ENCODE results near the gene THAP9.
A peak's percentile ranks its signal among the peaks of the same experiment; 100 is the strongest.

Gene THAP9

DNA sequence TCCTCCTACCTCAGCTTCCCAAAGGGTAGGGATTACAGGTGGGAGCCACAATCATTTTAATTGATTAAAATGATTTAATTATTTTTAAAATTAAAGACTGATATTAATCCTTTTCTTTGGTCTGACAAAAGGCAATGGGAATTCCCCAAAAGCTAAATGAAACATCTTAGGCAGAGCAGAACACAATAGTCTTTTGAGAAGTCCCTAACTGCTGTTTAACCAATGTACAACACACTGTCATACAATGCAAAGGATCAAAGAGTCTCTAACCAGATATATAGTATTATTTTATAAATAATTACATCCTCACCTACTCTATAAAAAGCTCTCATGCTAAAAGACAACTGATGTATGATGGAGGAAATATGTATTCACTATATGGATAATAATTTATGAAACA is 47.0 kb downstream of the THAP9 start:
- no peak for DNase-seq (ENCODE audit: extremely low spot score, insufficient read length, low read depth)
- FAIRE-seq = no peak

DNA sequence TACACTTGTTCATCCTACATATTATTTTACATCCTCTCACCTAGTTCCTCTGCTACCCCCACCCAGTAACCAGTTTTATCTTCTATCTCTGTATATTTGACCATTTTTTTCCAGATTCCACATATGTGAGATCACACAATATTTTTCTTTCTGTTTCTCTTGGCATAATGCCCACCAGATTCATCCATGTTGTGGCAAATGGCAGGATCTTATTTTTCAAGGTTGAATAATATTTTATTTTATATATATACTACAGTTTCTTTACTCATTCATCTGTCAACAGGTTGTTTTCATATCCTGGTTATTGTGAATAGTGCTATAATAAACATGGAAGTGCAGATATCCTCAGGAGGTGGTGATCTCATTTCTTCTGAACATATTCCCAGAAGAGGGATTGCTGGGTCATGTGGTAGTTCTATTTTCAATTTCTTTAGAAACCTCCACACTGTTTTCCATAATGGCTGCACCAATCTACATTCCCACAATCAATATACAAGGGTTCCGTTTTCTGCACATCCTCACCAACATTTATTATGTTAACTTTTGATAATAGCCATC is 48.2 kb downstream of the THAP9 start:
- DNase-seq (ENCODE audit: extremely low spot score, insufficient read length, low read depth) (no peak), FAIRE-seq (no peak)

DNA sequence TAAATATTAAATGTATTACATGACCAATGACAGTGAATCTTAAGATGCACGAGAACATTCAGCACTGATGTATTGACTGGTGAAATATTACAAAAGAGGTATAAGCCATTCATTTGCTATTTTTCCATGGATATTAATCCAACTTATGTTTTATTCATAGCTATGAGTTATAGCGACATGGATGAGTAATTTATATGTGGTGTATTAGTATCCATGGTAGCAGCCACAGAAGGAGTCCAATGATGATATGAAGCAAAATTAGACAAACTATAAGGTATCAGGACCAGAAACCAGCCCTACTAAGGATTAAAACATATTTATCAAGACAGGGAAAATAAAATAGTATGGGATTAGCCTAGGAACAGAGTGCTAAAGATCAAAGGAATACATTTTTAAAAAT is 50.7 kb downstream of the THAP9 start:
- FAIRE-seq (no peak), DNase-seq (ENCODE audit: extremely low spot score, insufficient read length, low read depth) (no peak)

DNA sequence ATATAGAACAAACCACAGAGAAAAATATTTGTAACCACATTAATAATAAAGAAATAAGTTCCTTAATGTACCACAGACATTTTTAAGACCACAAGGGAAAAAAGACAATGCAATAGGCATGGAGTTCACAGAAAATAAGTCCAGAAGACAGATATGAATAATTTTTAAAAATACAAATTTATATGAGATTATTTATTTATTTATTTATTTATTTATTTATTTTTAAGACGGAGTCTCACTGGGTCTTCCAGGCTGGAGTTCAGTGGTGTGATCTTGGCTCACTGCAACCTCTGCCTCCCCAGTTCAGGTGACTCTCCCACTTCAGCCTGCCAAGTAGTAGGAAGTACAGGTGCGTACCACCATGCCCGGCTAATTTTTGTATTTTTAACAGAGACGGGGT is 53.7 kb downstream of the THAP9 start:
- no peak for DNase-seq (ENCODE audit: extremely low spot score, insufficient read length, low read depth)
- FAIRE-seq = no peak

DNA sequence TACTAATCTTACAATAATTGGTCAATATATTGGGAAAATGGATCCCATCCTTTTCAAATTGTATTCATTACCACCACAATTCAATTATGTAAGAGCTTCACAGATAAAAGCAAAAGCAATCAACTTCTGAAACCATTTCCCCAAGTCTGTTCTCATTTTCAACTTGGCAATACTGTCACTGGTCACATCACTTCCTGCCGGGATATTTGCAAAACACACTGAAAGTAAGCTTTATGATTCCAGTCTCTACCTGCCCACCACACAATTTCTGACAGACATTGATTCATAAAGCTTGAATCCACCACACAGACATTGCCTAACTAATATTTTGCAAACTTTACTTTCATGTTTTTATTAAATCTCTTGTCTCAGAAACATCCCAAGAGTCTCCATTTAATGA is 56.5 kb downstream of the THAP9 start:
- DNase-seq (ENCODE audit: extremely low spot score, insufficient read length, low read depth) (no peak), FAIRE-seq (no peak)

DNA sequence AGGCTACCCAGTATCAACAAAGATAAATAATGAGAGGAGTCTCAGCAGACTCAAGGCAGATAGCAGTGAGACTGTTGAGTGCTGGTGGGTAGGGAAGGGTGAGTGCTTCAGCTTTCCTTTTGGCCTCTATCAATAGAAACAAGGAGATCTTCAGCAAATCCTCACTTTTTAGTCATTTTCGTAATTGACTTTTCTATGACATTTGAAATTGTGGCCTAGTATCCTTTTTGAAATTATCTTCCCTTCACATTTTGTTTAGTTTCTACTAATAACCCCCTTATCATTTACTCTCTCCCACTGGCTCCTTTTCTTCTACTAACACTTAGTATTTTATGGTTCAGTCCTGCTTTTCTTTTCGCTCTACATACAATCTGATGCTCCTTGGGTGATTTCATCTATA is 65.2 kb downstream of the THAP9 start:
- no peak for DNase-seq (ENCODE audit: extremely low spot score, insufficient read length, low read depth)
- FAIRE-seq = no peak

DNA sequence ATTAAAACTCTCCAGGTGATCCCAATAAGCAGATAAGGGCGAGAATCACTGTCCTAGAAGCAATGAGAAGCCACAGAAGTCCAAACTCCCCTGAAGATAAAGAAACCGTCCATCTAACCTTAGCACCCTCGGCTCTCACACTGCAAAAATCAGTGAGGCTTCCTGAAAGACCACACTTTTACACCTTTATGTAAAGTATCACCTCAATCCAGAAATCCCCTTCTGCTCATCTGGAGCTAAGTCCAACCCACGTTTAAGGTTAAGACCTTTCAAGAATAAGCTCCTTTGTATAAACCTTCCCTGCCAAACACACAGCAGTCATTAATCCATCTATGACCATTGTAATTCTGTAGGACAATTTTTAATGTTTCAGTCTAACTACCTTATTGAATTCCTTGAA is 68.4 kb downstream of the THAP9 start:
- no peak for DNase-seq (ENCODE audit: extremely low spot score, insufficient read length, low read depth)
- peak; percentile 72 for FAIRE-seq

DNA sequence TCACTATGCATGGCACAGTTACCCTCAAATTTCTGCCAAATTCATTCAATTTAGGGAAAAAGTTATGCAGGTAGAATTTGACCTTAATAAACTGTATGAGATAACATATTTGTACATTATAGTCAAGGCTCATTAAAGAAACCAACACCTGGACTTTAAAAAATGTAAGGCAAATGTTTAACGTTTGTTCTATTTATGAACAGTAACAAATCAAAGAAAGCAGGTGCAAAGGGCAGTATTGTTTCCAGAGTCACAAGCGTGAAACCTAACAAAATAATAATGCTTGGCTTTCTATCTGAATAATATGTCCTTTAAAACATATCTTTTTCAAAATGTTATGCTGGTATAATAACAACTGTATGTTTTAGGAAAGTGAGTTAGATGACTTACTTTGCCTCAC is 68.9 kb downstream of the THAP9 start:
- DNase-seq (ENCODE audit: extremely low spot score, insufficient read length, low read depth) (no peak), FAIRE-seq (peak; percentile 35)
